HG02970 (cell line): ENCODE measurements around the gene ACTL8.

Experiments
- ATAC-seq: cut with Tn5 transposase; IDR thresholded peaks from one replicate; pipeline ENCODE4 v1.9.1; 2021; ENCODE audit warnings: mild to moderate bottlenecking, moderate library complexity, moderate number of reproducible peaks; ENCODE audit not compliant: unreplicated experiment, low FRiP score

The ACTL8 gene

DNA sequence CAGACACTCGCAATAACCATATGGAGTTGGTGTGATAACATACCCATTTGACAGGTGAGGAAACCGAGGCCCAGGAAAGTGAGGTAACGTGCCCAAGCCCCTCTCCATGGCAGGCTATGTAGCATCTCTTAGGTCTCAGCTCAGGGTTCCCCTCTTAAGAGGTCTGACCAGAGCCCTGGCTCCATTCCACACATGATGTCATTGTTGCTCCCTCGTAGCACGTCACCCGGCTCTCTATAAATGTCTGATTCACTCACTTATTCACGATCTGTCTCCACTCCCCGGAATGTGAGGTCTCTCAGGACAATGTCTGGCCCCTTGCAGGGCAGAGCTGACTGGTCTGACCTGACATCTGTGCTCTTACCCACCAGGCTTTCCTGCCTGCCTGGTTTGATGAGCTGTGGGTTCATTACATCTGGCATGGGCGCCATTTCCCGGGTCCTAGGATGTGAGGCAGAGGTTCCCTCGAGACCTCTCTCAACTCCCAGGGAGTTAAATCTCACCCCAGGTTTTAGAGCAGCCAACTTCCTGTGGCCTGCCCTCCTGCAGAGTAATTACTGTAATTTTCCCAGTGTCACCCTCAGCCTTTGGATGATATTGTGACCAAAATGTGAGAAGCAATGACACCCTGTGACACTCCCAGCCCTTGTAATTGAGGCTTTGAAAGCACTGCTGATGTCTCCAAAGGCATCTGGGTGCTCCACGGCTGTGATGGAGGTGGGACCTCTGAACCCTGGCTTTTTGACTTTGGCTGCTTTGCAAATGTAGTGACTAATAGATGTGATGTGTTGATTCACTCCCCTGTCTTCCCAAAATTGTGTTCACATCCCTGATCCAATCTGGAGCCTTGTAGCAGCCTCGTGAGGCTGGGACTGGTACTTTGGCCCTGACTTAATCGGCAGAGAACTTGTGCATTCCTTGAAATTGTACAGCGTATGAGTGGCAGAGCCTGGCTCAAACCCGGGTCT is 10.6 kb downstream of the ACTL8 start:
- no peak for ATAC-seq

DNA sequence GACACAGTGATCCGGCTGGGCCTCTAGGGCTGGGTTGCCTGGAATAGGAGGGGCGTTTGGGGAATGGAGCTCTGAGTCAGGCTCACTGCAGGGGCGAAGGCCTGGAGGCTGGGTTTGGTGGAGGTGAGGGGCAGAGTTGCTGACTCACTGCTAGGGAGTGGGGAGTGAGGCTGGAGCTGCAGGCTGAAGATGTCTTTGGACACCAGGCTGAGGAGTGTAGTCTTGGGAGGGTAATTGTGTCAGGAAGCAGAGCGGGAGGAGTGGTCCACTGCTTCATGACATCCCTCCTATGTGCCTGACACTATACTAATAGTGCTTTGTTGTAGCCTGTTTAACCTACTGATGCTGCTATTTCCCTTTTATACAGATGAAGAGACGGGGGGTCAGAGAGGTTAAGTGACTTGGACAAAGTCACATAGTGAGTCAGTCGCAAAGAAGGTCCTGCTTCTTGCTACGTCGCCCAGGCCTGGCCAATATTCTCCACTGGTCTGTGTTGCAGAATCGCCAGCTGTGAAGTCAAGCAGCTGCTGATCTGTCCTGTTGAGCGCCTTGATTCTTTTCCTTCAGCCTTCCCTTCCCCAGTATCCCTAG is 13.6 kb downstream of the ACTL8 start:
- ATAC-seq, result no peak

- ATAC-seq, result no peak
These were observed 15.8 kb downstream of the ACTL8 start for GRCh38 chr1:17770983-17771382.

DNA sequence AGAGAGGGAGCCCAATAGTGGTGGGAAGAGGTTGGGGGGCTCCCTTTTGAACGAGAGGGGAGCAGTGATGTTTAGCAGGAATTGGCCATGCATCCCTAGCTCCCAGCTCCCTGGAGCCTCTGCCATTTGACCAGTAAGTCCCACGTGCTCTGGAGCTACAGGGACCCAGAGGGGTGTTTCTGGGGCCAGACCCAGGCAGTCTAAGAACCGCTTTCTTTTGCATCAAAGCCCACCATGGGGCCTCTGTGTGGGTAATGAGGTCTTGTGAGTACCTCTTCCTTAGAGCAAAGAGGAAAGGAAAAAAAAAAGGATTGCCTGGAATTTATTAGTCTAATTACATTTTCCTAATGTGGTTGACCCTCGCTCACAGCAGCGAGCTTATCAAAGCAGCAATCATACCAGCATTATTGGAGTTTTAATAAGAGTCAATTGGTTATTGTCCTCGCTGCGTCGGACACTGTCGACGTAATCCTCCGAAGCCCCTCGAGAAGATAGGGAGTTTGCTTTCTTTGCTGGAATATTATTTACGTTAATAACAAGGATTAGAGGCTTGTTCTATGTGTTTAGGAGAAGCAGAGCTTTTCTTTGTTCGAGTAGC is 17.6 kb downstream of the ACTL8 start:
- ATAC-seq, result no peak

- ATAC-seq, result no peak
These were observed 18.6 kb downstream of the ACTL8 start for GRCh38 chr1:17773591-17774326.

- no peak for ATAC-seq
These were observed 19.3 kb downstream of the ACTL8 start for GRCh38 chr1:17774452-17774851.

GRCh38 chr1:17775796-17776195 is 20.7 kb downstream of the ACTL8 start:
- ATAC-seq, result no peak

DNA sequence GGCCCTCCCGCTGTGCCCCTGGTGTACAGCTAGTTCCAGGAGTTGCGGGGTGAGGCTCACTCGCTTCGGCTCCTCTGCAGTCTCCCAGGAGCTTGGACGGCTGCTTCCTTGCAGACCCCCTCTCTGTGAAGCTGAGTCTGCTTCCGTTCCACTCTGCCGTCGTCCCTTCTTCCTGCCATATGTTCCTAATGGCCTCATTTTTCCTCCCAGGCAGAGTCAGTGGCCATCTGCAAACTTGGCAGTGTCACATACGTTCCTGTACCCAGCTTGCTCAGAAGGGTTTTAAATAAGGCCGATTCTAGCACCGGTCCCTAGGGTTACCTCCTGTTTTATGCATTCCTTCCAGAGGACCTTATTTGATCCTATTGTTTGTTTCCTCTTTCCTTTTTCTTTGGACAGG is 21.3 kb downstream of the ACTL8 start:
- no peak for ATAC-seq

- no peak for ATAC-seq
These were observed 22.2 kb downstream of the ACTL8 start for GRCh38 chr1:17777330-17777729.

DNA sequence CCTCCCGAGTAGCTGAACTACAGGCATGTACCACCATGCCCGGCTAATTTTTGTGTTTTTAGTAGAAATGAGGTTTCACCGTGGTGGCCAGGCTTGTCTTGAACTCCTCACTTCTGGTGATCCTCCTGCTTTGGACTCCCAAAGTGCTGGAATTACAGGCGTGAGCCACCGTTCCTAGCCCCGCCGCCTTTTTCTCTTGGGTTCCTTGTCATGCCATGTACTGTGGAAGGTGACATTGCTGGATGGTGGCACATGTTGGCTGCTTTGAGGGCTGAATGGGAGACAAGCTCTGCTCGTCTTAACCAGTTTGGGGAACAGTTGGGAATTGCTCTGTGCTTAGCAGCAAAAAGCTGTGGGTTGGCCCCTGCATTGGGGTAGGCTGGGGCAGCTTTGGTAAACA is 22.7 kb downstream of the ACTL8 start:
- no peak for ATAC-seq

DNA sequence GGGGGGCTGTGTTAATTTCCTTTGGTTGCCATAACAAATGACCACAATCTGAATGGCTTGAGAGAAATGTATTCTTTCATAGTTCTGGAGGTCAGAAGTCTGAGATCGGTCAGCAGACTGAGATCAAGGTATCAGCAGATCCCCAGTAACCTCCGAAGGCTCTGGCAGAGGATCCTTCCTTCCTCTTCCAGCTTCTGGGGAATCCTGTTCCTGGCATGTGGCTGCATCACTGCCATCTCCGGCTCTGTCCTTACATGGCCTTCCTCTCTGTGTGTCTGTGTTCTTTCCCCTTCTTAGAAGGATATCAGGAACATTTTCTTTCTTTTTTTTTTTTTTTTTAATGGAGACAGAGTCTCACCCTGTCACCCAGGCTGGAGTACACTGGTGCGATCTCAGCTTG is 25.8 kb downstream of the ACTL8 start:
- ATAC-seq, result no peak

DNA sequence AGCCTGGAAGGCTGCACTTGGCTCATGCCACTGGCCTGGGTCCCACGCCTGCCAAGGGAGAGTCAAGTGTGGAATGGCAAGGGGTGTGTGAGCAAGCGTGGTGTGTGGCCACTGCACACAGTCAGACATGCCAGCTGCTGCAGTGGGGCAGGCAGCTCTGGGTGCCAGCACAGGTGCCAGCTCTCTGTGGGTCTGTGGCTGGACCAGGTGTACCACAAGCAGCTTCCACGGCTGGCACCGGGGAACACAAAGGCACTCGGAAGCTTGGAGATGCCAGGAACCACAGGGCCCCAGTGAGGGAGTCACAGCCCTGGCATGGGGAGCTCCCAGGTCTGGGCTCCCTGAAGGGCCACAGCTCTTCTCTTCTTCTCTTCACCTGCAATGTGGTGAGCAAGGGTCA is 34.8 kb downstream of the ACTL8 start:
- no peak for ATAC-seq

GRCh38 chr1:17790383-17791054 is 35.4 kb downstream of the ACTL8 start:
- ATAC-seq, result no peak

GRCh38 chr1:17791055-17791390 is 35.9 kb downstream of the ACTL8 start:
- ATAC-seq, result no peak

DNA sequence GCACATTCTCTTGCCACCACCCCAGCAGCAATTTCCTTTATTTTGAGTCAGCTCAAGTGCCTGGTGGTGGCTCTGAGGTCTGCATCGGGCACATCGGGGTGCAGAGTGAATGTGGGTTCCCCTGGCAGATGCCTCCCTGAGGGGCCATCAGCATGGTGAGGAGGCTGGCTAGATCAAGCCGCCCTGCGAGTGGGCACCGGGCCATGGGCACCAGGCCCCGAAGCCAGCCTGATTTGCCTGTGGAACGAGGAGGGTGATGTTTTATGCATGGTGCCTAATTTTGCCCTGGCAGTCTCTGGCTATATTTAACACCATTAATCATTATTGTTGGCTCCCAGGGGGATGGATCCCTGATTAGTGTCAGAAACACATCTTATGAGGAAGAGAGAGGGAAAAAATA is 36.3 kb downstream of the ACTL8 start:
- ATAC-seq, result no peak

- ATAC-seq, result no peak
These were observed 37.3 kb downstream of the ACTL8 start for GRCh38 chr1:17792421-17792820.

DNA sequence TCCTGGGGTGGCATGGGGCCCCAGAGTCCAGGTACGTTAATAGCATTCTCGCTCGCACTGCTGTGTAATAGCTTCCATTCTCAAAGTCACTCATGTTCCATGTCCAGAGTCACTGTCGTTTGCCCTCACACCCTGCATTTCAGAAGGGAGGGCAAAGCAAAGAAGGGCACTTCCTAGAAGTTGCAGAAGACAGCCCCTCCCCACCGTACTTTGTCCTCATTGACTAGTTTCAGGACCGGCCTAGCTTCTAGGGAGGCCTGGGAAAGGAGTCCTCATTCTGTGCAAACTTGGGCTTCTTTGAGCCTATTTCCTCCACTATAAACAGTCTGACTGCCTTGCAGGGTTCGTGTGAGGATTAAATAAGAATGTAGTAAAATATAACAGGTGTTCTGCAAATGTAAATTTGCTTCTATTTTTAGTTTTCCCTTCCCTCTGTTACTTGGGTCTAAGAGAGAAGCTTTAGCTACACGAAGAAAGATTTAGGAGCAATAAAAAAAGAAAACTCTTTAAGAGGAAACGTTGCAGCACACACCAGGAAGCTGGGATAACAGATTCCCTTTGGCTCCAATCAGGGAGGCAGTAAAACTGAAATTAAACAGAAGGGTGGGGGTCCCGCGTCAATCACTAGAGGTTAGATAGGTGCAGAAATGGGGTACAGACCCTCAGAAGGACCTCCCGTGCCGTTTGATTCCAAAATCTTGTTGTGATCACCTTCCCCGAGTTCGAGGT is 40.1 kb downstream of the ACTL8 start:
- no peak for ATAC-seq

- ATAC-seq, result no peak
These were observed 40.9 kb downstream of the ACTL8 start for GRCh38 chr1:17795836-17796645.

DNA sequence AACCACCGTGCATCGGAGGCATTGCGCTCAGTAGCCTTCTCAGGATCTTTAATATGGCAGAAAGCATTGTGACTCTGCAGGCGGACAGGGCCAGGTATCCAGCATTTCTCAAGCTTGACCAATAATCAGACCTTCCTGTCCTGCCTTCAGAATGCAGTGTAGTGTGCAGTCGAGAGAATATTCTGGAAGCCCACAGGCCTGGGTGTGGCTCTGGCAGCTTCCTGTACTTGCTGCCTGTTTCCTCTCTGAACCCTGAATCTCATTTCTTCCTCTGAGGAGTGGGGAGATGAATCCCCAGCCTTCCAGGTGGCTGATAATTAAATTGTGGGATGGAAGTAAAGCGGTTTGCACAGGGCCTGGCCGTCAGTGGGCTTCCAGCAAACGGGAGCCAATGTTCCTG is 42.3 kb downstream of the ACTL8 start:
- no peak for ATAC-seq
